NCI-H345 treated with DMSO at 0.1 percent for 48 hours (cell line): ENCODE results near the gene MYH7B.

ENCODE experiments used
- DNase-seq: peaks from one replicate; lab custom pipeline; 2025; ENCODE audit not compliant: unreplicated experiment; lab: John Stamatoyannopoulos, UW

MYH7B gene

GRCh38 chr20:34974246-34974645 is 18.6 kb downstream of the MYH7B start:
- DNase-seq: no peak

- DNase-seq: no peak
Observed at GRCh38 chr20:34976286-34976685, 20.6 kb downstream of the MYH7B start.

- DNase-seq: no peak
Observed at GRCh38 chr20:34977365-34978091, 21.9 kb downstream of the MYH7B start.

- no peak for DNase-seq
Observed at GRCh38 chr20:34978092-34978744, 22.6 kb downstream of the MYH7B start.

GRCh38 chr20:34979366-34980153 is 23.9 kb downstream of the MYH7B start:
- no peak for DNase-seq

GRCh38 chr20:34980543-34981233 is 25.0 kb downstream of the MYH7B start:
- no peak for DNase-seq

GRCh38 chr20:34982270-34983088 is 26.8 kb downstream of the MYH7B start:
- no peak for DNase-seq

- DNase-seq: no peak
Observed at GRCh38 chr20:34983089-34983820, 27.6 kb downstream of the MYH7B start.

GRCh38 chr20:34983995-34984735 is 28.5 kb downstream of the MYH7B start:
- DNase-seq: no peak

GRCh38 chr20:34984756-34985261 is 29.1 kb downstream of the MYH7B start:
- no peak for DNase-seq

- no peak for DNase-seq
Observed at GRCh38 chr20:34985461-34986310, 30.0 kb downstream of the MYH7B start.

GRCh38 chr20:34986311-34987287 is 30.9 kb downstream of the MYH7B start:
- no peak for DNase-seq

GRCh38 chr20:34987288-34988190 is 31.9 kb downstream of the MYH7B start:
- DNase-seq: no peak

- no peak for DNase-seq
Observed at GRCh38 chr20:34988191-34988540, 32.5 kb downstream of the MYH7B start.

GRCh38 chr20:34989118-34989517 is 33.5 kb downstream of the MYH7B start:
- no peak for DNase-seq

- DNase-seq: no peak
Observed at GRCh38 chr20:34989670-34990069, 34.0 kb downstream of the MYH7B start.
